Activated CD8-positive, alpha-beta memory T cell treated with anti-CD3 and anti-CD28 coated beads for 36 hours (primary cell): ENCODE data around the gene E2F1. TPM values are rescaled to one million over a fixed set of nuclear protein-coding genes. Genes with fewer than 3 reads are reported as not detected.

Experiments used
- CTCF ChIA-PET: fragments of 350-600 bp; sonication (Branson Sonifier 250); formaldehyde crosslinking; loops from one replicate; lab custom pipeline; 2021; ENCODE audit warnings: antibody characterized with exemption; lab: Charles Lee
- POLR2A ChIA-PET: fragments of 350-600 bp; sonication (Branson Sonifier 250); formaldehyde crosslinking; loops from one replicate; lab custom pipeline; 2021; ENCODE audit warnings: antibody characterized with exemption; lab: Charles Lee
- total RNA-seq, 2 experiments: library from RNA; stranded (reverse); gene quantifications; one replicate each; pipeline ENCODE4 v1.2.3, GENCODE V29; 2021

E2F1 gene
- total RNA-seq, result 10 to 100 TPM; 79.9 to 80.7 TPM

GRCh38 chr20:33686100-33686983 is at the start of gene E2F1:
E2F1 (minus strand) TSS chr20:33686385; CDS start chr20:33686264, 121 bp downstream.
- CTCF ChIA-PET, result interaction anchor here (1.0 to 1.6 kb wide), 6 partner anchors 18 to 63 kb away, joined by 3 to 6 read pairs (median 4); partner anchors contain the start of genes PXMP4 and ZNF341
- POLR2A ChIA-PET, result interaction anchor here (0.5 to 2.5 kb wide), 9 partner anchors 11 to 275 kb away, joined by 3 to 23 read pairs (median 5); partner anchors contain the start of genes ACTL10 and PXMP4

DNA sequence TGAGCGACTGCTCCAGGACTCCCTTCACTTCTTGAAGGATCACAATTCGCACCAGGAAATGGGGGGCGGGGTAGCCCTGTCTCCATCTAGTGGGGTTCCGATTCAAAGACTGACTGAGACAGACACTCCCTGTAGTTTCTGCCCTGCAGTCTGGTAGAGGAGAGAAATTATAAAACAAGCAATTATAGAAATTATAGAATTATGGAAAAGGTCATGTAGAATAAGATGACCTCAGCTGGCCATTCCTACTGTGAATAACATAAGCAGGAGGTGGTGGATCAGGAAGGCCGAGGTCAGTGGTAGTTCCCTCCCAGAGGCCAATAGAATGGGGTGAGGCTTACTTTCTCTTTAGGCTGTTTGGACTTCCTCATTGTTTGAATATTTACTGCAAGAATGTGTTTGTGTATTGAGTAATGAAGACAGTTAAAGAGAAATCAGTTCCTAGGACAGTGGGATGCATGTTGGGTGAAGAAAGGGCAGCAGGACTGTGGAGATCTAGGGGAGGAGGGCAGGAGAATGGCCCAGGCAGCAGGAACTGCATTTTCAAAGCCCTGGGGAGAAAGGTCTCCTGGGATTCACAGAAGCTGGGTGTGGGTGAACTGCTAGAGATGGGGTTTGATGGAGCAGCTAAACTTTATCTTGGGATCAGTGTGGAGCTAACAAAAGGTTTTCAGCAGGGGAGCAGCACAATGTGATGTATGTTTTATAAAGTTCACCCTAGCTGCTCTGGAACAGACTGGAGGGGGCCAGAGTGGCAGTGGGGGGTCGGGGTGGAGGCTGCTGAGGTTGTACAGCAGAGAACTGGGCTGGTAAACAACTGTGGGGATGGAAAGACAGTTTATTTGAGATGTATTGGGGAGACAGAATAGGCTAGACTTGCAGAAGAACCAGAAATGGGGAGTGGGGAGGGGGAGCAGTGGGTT is 47.7 kb upstream of the E2F1 start:
- POLR2A ChIA-PET, result no interaction called here
- CTCF ChIA-PET, result interaction anchor here (2.8 kb wide), 1 partner anchor 14 kb away, joined by 16 read pairs; the partner anchor contains the start of gene PXMP4

GRCh38 chr20:33732166-33732970 is 46.2 kb upstream of the E2F1 start:
- ChIA-PET POLR2A (interaction anchor here (0.5 to 2.0 kb wide), 9 partner anchors 12 to 331 kb away, joined by 3 to 13 read pairs (median 7); partner anchors contain the start of genes CBFA2T2, CDK5RAP1 and PXMP4), CTCF (interaction anchor here (0.6 to 2.8 kb wide), 13 partner anchors 9 to 275 kb away, joined by 3 to 16 read pairs (median 4); partner anchors contain the start of genes ACTL10 and PXMP4)

DNA sequence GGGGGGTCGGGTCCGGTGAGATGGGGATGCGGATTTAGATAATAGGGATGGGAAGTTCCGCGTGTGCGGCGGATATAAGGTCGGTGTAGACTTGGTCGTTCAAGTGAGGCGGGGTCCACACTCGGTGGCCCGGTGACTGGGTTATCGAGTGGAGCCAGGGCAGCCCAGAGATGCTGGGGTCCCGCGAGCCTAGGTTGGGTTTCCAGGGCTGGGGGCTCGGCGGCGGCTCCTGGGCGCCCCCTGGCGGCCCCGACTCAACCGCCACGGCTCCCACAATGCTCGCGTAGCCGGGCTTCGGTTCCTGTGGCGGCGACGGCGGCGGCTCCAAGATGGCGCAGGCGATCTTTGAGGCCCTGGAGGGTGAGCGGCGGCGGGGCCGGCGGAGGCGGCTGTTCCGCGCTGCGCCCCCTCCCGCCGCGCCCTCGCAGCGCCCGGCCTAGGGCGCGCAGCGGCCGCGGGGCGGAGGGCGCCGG is 45.5 kb upstream of the E2F1 start, which contains the start of gene ZNF341:
Gene ZNF341 (plus strand): TSS at position 304 of the 473 bp plus-strand sequence. CDS start 26 bp downstream, at position 330.
- ChIA-PET CTCF (interaction anchor here (0.6 to 2.8 kb wide), 12 partner anchors 9 to 359 kb away, joined by 3 to 16 read pairs (median 4); partner anchors contain the start of genes ACTL10 and PXMP4), POLR2A (interaction anchor here (0.6 to 2.0 kb wide), 7 partner anchors 12 to 272 kb away, joined by 3 to 8 read pairs (median 7); partner anchors contain the start of genes CBFA2T2 and PXMP4)

DNA sequence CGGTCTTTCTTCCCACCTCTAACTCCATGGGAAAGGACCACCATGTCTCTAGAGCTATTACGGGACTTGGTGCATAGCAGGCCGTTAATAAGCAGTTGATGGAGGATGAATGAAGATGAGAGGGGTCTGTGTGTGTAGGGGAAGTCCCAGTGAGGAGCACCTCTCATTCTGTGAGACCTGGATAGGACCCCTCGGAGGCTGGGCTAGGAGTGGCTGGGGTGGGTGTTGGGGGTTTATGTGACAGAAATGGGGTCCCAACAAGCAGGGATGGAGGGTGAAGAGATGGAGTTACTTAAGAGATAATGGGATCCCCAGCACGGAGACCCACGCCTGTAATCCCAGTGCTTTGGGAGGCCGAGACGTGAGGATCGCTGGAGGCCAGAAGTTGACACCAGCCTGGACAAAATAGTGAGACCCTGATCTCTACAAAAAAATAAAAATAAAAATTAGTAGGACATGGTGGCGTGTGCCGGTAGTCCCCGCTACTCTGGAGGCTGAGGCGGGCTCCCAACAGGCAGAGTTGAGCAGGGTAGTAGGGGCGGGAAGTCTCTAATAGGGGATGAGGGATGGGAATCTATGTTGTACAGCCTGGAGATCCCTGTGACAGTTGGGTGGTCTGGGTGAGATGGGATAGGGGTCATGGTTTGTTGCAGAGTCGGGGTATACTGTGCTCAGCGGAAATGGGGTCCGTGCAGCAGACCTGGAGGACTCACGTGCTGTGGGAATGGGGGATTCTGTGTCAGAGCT is 44.9 kb upstream of the E2F1 start:
- POLR2A ChIA-PET, result interaction anchor here (0.5 to 2.0 kb wide), 5 partner anchors 11 to 247 kb away, joined by 4 to 8 read pairs (median 7); partner anchors contain the start of genes CBFA2T2 and PXMP4
- CTCF ChIA-PET, result interaction anchor here (0.6 to 2.8 kb wide), 6 partner anchors 8 to 359 kb away, joined by 3 to 16 read pairs (median 6); partner anchors contain the start of genes ACTL10 and PXMP4

DNA sequence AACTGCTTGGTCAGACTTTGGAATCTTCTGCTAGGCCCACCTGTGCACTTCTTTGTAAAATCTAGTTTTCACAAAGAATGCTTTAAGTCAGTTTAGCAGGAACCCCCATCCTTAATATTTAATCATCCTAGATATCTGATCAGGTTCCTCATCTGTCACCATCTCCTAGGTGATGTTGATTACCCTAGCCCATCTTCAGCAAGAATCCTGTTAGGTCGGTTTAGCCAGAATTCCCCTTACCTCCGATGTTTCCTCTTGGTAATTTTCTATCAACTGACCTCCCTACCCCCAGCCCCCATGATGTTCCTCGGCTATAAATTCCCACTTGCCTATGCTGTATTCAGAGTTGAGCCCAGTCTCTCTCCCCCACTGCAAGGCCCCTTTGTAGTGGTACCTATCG is 42.9 kb upstream of the E2F1 start:
- ChIA-PET CTCF (no interaction called here), POLR2A (interaction anchor here (0.7 kb wide), 1 partner anchor 51 kb away, joined by 11 read pairs; no protein-coding TSS in a partner anchor)

GRCh38 chr20:33728463-33728862 is 42.3 kb upstream of the E2F1 start:
- ChIA-PET CTCF (no interaction called here), POLR2A (no interaction called here)

DNA sequence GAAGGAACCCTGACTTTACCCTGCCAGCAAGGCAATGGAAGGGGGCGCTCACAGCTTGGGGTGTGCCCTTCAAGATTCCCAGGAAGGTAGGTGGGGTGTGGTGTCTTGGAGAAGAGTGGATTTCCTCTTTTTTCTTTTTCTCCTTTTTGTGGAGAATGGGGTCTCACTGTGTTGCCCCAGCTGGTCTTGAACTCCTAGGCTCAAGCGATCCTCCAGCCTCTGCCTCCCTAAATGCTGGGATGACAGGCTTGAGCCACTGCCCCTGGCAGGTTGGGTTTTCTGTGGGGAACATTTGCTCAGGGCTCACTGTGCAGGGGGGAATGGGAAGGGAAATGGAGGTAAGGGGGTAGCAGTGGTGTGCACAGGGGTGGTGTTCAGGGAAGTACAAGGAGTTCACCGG is 41.6 kb upstream of the E2F1 start:
- CTCF ChIA-PET, result no interaction called here
- POLR2A ChIA-PET, result no interaction called here

DNA sequence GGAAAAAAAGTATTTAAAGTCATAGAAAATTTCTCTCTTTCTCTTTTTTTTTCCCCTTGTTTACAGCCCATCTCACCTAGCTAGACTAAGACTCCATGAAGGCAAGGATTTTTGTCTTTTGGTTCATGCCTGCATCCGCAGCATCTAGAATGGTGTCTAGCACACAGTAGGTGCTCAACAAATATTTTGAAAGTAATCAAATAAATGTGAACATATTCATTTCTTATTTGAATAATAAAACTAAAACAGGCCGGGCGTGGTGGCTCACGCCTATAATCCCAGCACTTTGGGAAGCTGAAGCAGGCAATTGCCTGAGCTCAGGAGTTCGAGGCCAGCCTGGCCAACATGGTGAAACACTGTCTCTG is 40.9 kb upstream of the E2F1 start:
- POLR2A ChIA-PET, result no interaction called here
- CTCF ChIA-PET, result no interaction called here

- CTCF ChIA-PET, result no interaction called here
- POLR2A ChIA-PET, result no interaction called here
Measured at GRCh38 chr20:33725607-33726264, 39.6 kb upstream of the E2F1 start.

- ChIA-PET CTCF (no interaction called here), POLR2A (no interaction called here)
Measured at GRCh38 chr20:33724439-33725094, 38.4 kb upstream of the E2F1 start.

DNA sequence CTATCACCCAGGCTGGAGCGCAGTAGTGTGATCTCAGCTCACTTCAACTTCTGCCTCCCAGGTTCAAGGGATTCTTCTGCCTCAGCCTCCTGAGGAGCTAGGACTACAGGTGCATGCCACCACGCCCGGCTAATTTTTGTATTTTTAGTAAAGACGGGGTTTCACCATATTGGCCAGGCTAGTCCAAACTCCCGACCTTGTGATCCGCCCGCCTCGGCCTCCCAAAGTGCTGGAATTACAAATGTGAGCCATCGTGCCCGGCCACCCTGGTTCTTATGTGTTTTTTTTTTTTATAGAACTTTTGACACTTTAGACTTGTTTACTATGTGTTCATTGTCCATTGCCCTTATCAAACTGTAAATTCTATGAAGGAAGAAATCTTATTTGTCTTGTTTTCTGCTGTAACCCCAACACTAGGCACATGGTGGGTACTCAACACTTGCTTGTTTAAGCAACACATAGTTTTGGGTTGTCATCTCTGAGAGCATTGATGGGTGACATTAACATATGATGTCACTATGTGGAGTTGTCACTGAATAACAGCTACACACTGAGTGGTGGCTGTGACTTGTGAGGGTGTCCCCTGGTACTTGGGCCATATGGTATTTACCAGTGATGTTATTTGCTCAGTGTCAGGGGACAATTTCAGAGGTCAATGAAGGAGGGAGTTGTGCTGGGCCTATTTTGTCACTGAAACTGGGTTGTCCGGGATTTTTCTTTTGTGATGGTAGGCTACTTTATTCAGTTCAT is 35.4 kb upstream of the E2F1 start:
- ChIA-PET CTCF (interaction anchor here (0.7 kb wide), 1 partner anchor 43 kb away, joined by 3 read pairs; no protein-coding TSS in a partner anchor), POLR2A (no interaction called here)

- CTCF ChIA-PET, result interaction anchor here (0.8 to 2.1 kb wide), 5 partner anchors 12 to 53 kb away, joined by 4 to 16 read pairs (median 4); partner anchors contain the start of genes ACTL10, E2F1 and ZNF341
- POLR2A ChIA-PET, result interaction anchor here (0.5 to 1.6 kb wide), 13 partner anchors 12 to 230 kb away, joined by 3 to 7 read pairs (median 4); partner anchors contain the start of genes ACTL10, CBFA2T2, E2F1 and ZNF341
Measured at GRCh38 chr20:33719989-33720709, 34.0 kb upstream of the E2F1 start, which contains the start of gene PXMP4. PXMP4 (minus strand) TSS chr20:33720310; CDS start chr20:33720207, 103 bp downstream.
